ENCODE measurements around the gene MAML3.

MAML3 gene

DNA sequence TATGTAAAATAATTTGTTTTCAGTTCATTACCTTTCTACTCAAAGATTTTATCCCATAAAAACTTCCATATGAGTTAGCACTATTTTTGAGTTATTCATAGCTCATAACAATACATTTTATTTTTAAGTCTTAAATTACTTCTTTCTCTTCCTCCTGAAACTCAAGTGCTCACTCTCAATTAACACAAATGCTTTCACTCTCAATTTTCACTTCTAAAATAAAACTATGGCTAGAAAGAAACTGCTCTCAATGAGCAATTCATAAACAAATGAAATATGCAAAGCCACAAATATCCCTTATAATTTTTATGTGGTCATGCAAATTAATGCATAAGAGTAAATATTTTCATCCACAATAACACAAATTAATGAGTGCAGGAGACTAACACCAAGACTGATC lies 38.8 kb downstream of the MAML3 start:
- H3K4me3 ChIP-seq (ENCODE audit: low read depth, low read length) = no peak overlapping the region
- DNase-seq (ENCODE audit: low read depth) = no peak
- TF ChIP-seq, protein P1, sequence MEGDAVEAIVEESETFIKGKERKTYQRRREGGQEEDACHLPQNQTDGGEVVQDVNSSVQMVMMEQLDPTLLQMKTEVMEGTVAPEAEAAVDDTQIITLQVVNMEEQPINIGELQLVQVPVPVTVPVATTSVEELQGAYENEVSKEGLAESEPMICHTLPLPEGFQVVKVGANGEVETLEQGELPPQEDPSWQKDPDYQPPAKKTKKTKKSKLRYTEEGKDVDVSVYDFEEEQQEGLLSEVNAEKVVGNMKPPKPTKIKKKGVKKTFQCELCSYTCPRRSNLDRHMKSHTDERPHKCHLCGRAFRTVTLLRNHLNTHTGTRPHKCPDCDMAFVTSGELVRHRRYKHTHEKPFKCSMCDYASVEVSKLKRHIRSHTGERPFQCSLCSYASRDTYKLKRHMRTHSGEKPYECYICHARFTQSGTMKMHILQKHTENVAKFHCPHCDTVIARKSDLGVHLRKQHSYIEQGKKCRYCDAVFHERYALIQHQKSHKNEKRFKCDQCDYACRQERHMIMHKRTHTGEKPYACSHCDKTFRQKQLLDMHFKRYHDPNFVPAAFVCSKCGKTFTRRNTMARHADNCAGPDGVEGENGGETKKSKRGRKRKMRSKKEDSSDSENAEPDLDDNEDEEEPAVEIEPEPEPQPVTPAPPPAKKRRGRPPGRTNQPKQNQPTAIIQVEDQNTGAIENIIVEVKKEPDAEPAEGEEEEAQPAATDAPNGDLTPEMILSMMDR (IDR thresholded peaks at IDR 0.05; ENCODE audit: low read depth, low read length, missing control alignments) = no peak

- no peak overlapping the region for H3K4me3 ChIP-seq (ENCODE audit: low read depth, low read length)
- TF ChIP-seq, protein P1 (IDR thresholded peaks at IDR 0.05; ENCODE audit: low read depth, low read length, missing control alignments) = no peak
- DNase-seq (ENCODE audit: low read depth) = no peak
Observed at GRCh38 chr4:140113653-140114052, 40.3 kb downstream of the MAML3 start.

DNA sequence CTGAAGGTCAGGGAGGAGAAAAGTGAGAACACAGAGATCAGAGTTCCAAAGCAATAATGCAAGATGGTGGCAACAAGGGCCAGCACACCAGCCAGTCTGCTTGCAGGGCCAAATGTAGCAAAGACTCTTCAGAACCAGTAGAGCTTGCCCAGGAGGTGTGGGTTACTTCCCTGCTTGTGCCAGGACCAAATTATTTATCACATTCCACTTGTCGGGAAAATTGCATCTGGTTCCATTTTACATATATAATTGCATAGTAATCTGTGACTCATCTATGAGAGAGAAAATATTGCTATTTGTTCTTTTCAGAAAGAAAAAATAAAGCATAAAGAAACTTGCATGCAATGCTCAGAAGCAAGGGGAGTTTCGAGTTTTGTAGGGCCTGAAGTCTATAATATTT lies 41.4 kb downstream of the MAML3 start:
- H3K4me3 ChIP-seq (ENCODE audit: low read depth, low read length) = no peak overlapping the region
- TF ChIP-seq, protein P1 (IDR thresholded peaks at IDR 0.05; ENCODE audit: low read depth, low read length, missing control alignments) = no peak
- DNase-seq (ENCODE audit: low read depth) = no peak

- TF ChIP-seq, protein P1 (IDR thresholded peaks at IDR 0.05; ENCODE audit: low read depth, low read length, missing control alignments) = no peak
Observed at GRCh38 chr4:140111256-140111655, 42.7 kb downstream of the MAML3 start.

GRCh38 chr4:140110542-140111215 lies 43.3 kb downstream of the MAML3 start:
- TF ChIP-seq, protein P1 (IDR thresholded peaks at IDR 0.05; ENCODE audit: low read depth, low read length, missing control alignments) = no peak
- no peak overlapping the region for H3K4me3 ChIP-seq (ENCODE audit: low read depth, low read length)
- DNase-seq (ENCODE audit: low read depth) = no peak

More at GRCh38 chr4:140111256-140111655, 42.7 kb downstream of the MAML3 start:
- DNase-seq (ENCODE audit: low read depth) = no peak
- H3K4me3 ChIP-seq (ENCODE audit: low read depth, low read length) = no peak overlapping the region

DNA sequence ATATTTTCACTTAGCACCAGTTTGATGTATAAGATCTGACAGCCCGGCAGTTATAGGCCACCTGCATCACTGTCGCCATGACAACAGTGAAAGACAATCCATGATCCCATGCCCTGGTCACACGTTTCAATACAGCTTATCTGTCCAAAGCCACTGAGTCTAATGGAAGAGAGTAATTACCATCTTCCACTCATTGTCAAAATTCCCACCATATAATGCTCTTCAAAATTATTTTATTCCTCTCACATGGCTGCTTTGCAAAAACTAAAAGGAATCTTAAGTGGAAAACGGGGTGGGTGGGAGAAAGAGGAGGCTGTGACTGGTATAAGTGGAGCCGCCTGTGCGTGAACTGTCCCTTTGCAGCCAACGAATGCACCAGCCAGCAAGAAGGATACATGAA lies 44.2 kb downstream of the MAML3 start:
- H3K4me3 ChIP-seq (ENCODE audit: low read depth, low read length) = no peak overlapping the region
- TF ChIP-seq, protein P1 (IDR thresholded peaks at IDR 0.05; ENCODE audit: low read depth, low read length, missing control alignments) = no peak
- DNase-seq (ENCODE audit: low read depth) = no peak

GRCh38 chr4:140109292-140109691 lies 44.7 kb downstream of the MAML3 start:
- DNase-seq (ENCODE audit: low read depth) = no peak
- TF ChIP-seq, protein P1 (IDR thresholded peaks at IDR 0.05; ENCODE audit: low read depth, low read length, missing control alignments) = no peak
- H3K4me3 ChIP-seq (ENCODE audit: low read depth, low read length) = no peak overlapping the region
